ENCODE results near the gene SEC16A. TPM values are rescaled to one million over a fixed set of nuclear protein-coding genes. Genes with fewer than 3 reads are reported as not detected.

SEC16A gene
- polyA plus RNA-seq, 6 donors from 2014 or later = 10.3 to 35.2 (median 20.0) TPM

- H3K36me3 Mint-ChIP-seq = peaks cover 0 to 7% of the 10 kb centered on the region in 2 donors
- ATAC-seq (ENCODE audit: low read depth in 2 of 2) = no peak
- peak overlapping the region in 1 of 6 donors; percentile 75 for H3K27ac Mint-ChIP-seq
- H3K27me3 Mint-ChIP-seq = no peaks in the 10 kb centered on the region
- H3K4me3 Mint-ChIP-seq = no peak overlapping the region
- DNase-seq = no peak
- no peaks in the 10 kb centered on the region for H3K9me3 Mint-ChIP-seq
- H3K4me1 Mint-ChIP-seq = peaks cover 0 to 3% (median 0%) of the 10 kb centered on the region in 3 donors
Measured at GRCh38 chr9:136465500-136466154, 17.2 kb downstream of the SEC16A start.

GRCh38 chr9:136464241-136464640 is 18.6 kb downstream of the SEC16A start:
- Mint-ChIP-seq H3K27ac (peak overlapping the region in 1 of 6 donors; percentile 71), H3K9me3 (no peaks in the 10 kb centered on the region), H3K36me3 (peaks cover 0 to 8% of the 10 kb centered on the region in 2 donors), H3K4me3 (no peak overlapping the region), H3K27me3 (no peaks in the 10 kb centered on the region), H3K4me1 (peaks cover 0 to 3% (median 0%) of the 10 kb centered on the region in 3 donors)
- ATAC-seq (ENCODE audit: low read depth in 2 of 2) (no peak), DNase-seq (no peak)

GRCh38 chr9:136463578-136463977 is 19.3 kb downstream of the SEC16A start:
- no peaks in the 10 kb centered on the region for H3K27me3 Mint-ChIP-seq
- H3K36me3 Mint-ChIP-seq = peaks cover 0 to 14% of the 10 kb centered on the region in 2 donors

GRCh38 chr9:136462664-136463063 is 20.2 kb downstream of the SEC16A start:
- H3K4me1 Mint-ChIP-seq = peaks cover 0 to 3% (median 0%) of the 10 kb centered on the region in 3 donors
- H3K27ac Mint-ChIP-seq = no peak overlapping the region
- no peak for ATAC-seq (ENCODE audit: low read depth in 2 of 2)
- H3K36me3 Mint-ChIP-seq = peaks cover 0 to 14% of the 10 kb centered on the region in 2 donors
- H3K4me3 Mint-ChIP-seq = no peak overlapping the region
- H3K27me3 Mint-ChIP-seq = no peaks in the 10 kb centered on the region
- no peak for DNase-seq
- H3K9me3 Mint-ChIP-seq = no peaks in the 10 kb centered on the region

More at GRCh38 chr9:136463578-136463977, 19.3 kb downstream of the SEC16A start:
- Mint-ChIP-seq H3K9me3 (no peaks in the 10 kb centered on the region), H3K4me1 (peaks cover 0 to 3% (median 0%) of the 10 kb centered on the region in 3 donors), H3K27ac (no peak overlapping the region), H3K4me3 (no peak overlapping the region)
- no peak for ATAC-seq (ENCODE audit: low read depth in 2 of 2)
- no peak for DNase-seq

GRCh38 chr9:136460772-136461325 is 22.0 kb downstream of the SEC16A start:
- no peak for DNase-seq
- ATAC-seq (ENCODE audit: low read depth in 2 of 2) = no peak
- Mint-ChIP-seq H3K27ac (peak overlapping the region in 1 of 6 donors; percentile 78), H3K27me3 (no peaks in the 10 kb centered on the region), H3K36me3 (peaks cover 0 to 14% of the 10 kb centered on the region in 2 donors), H3K4me3 (no peak overlapping the region), H3K9me3 (no peaks in the 10 kb centered on the region), H3K4me1 (peaks cover 0 to 3% (median 0%) of the 10 kb centered on the region in 3 donors)

GRCh38 chr9:136459425-136459824 is 23.4 kb downstream of the SEC16A start:
- Mint-ChIP-seq H3K4me1 (peaks cover 0 to 3% (median 0%) of the 10 kb centered on the region in 3 donors), H3K27ac (peak overlapping the region in 2 of 6 donors; percentile 19 to 20), H3K9me3 (no peaks in the 10 kb centered on the region), H3K4me3 (no peak overlapping the region), H3K36me3 (peaks cover 0 to 16% of the 10 kb centered on the region in 2 donors), H3K27me3 (no peaks in the 10 kb centered on the region)
- no peak for DNase-seq
- no peak for ATAC-seq (ENCODE audit: low read depth in 2 of 2)

- H3K4me3 Mint-ChIP-seq = no peak overlapping the region
- H3K9me3 Mint-ChIP-seq = no peaks in the 10 kb centered on the region
- H3K4me1 Mint-ChIP-seq = peaks cover 0 to 3% (median 0%) of the 10 kb centered on the region in 3 donors
- DNase-seq (no peak), ATAC-seq (ENCODE audit: low read depth in 2 of 2) (no peak)
- H3K36me3 Mint-ChIP-seq = peaks cover 0 to 21% of the 10 kb centered on the region in 2 donors
- no peaks in the 10 kb centered on the region for H3K27me3 Mint-ChIP-seq
- no peak overlapping the region for H3K27ac Mint-ChIP-seq
Measured at GRCh38 chr9:136457326-136457725, 25.5 kb downstream of the SEC16A start.

GRCh38 chr9:136456258-136456657 is 26.6 kb downstream of the SEC16A start:
- no peak for ATAC-seq (ENCODE audit: low read depth in 2 of 2)
- no peaks in the 10 kb centered on the region for H3K9me3 Mint-ChIP-seq
- H3K27ac Mint-ChIP-seq = peak overlapping the region in 2 of 6 donors; percentile 22 to 70
- peaks cover 0 to 24% of the 10 kb centered on the region in 2 donors for H3K36me3 Mint-ChIP-seq
- H3K4me1 Mint-ChIP-seq = no peaks in the 10 kb centered on the region
- H3K4me3 Mint-ChIP-seq = no peak overlapping the region
- no peaks in the 10 kb centered on the region for H3K27me3 Mint-ChIP-seq
- DNase-seq = no peak

- no peak for ATAC-seq (ENCODE audit: low read depth in 2 of 2)
Measured at GRCh38 chr9:136455043-136456002, 27.5 kb downstream of the SEC16A start.

GRCh38 chr9:136454026-136454796 is 28.6 kb downstream of the SEC16A start:
- ATAC-seq (ENCODE audit: low read depth in 2 of 2) = no peak
- Mint-ChIP-seq H3K9me3 (no peaks in the 10 kb centered on the region), H3K27me3 (no peaks in the 10 kb centered on the region), H3K4me1 (no peaks in the 10 kb centered on the region), H3K36me3 (peaks cover 0 to 28% of the 10 kb centered on the region in 2 donors), H3K4me3 (no peak overlapping the region), H3K27ac (peak overlapping the region in 2 of 6 donors; percentile 26 to 60)
- DNase-seq = no peak

More at GRCh38 chr9:136455043-136456002, 27.5 kb downstream of the SEC16A start:
- H3K27me3 Mint-ChIP-seq = no peaks in the 10 kb centered on the region
- peak overlapping the region in 2 of 6 donors; percentile 60 to 84 for H3K27ac Mint-ChIP-seq
- peaks cover 0 to 29% of the 10 kb centered on the region in 2 donors for H3K36me3 Mint-ChIP-seq
- peak overlapping the region in 1 of 8 donors; percentile 33 for H3K4me3 Mint-ChIP-seq
- H3K9me3 Mint-ChIP-seq = no peaks in the 10 kb centered on the region
- no peaks in the 10 kb centered on the region for H3K4me1 Mint-ChIP-seq
- DNase-seq = no peak

- Mint-ChIP-seq H3K9me3 (no peaks in the 10 kb centered on the region), H3K4me1 (no peaks in the 10 kb centered on the region)
Measured at GRCh38 chr9:136453326-136453725, 29.5 kb downstream of the SEC16A start.

GRCh38 chr9:136451221-136451877 is 31.5 kb downstream of the SEC16A start:
- DNase-seq = no peak
- H3K9me3 Mint-ChIP-seq = no peaks in the 10 kb centered on the region
- ATAC-seq (ENCODE audit: low read depth in 2 of 2) = no peak
- no peaks in the 10 kb centered on the region for H3K4me1 Mint-ChIP-seq
- no peaks in the 10 kb centered on the region for H3K27me3 Mint-ChIP-seq
- no peak overlapping the region for H3K4me3 Mint-ChIP-seq
- no peak overlapping the region for H3K27ac Mint-ChIP-seq
- peaks cover 8 to 30% of the 10 kb centered on the region in 2 donors for H3K36me3 Mint-ChIP-seq

More at GRCh38 chr9:136453326-136453725, 29.5 kb downstream of the SEC16A start:
- no peak overlapping the region for H3K4me3 Mint-ChIP-seq
- DNase-seq = no peak
- peak overlapping the region in 2 of 6 donors; percentile 11 to 13 for H3K27ac Mint-ChIP-seq
- ATAC-seq (ENCODE audit: low read depth in 2 of 2) = no peak
- H3K36me3 Mint-ChIP-seq = peaks cover 0 to 22% of the 10 kb centered on the region in 2 donors
- H3K27me3 Mint-ChIP-seq = no peaks in the 10 kb centered on the region

Data from naive B cell (primary cell).